ENCODE data around the gene PROM1.

Gene PROM1

DNA sequence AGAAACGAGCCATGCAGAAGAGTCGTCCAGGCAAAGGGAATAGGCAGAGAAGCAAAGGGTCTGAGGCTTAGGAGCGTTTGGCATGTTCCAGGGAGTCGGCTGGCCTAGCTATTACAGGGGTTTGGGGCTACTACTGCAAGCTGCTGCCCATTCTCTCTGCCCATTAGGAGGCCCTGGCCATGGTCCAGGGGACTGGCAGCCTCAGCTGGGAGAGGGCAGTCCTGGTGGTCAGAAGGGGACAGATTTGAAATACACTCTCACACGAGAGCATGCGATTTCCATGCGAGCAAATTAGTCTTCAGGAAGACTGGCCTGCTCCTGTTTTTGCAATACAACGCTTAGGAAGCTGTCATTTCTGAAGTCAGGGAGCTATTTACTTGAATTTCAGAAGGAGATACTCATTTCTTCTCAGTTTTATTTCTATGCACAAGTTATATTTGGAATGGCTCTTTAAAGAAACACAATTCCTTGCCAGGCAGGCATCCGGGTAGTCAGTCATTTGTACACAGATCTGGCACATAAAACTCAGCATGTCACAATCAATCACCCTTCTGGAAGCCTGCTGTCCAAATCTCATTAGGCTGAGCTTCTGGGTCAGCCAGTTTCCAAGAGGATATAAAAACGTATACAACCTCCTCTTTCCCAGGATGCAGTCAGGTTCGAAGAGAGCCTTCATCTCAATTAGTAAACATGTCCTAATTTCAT is 27.0 kb downstream of the PROM1 start:
- DNase-seq (ENCODE audit: low spot score), result no peak

DNA sequence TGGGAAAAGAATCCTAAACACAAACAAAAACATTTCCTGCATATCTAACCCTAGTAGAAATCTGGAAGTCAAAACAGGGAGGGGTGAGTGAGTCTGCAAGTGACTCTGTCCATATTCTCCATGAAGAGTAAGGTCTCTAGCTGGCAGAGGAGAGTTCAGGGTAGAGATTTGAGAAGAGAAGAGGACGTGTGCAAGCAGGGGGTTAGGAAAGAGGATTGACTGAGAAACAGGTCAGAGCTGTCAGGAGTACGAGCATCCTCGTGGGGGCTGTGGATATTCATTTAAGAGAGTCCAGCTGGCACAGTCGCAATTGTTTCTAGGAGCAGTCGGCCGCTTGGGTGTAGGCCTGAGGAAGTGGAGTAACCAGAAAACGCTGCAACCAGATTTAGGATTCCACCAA is 27.9 kb downstream of the PROM1 start:
- no peak for DNase-seq (ENCODE audit: low spot score)

GRCh38 chr4:16055471-16055870 is 28.4 kb downstream of the PROM1 start:
- DNase-seq (ENCODE audit: low spot score), result no peak

DNA sequence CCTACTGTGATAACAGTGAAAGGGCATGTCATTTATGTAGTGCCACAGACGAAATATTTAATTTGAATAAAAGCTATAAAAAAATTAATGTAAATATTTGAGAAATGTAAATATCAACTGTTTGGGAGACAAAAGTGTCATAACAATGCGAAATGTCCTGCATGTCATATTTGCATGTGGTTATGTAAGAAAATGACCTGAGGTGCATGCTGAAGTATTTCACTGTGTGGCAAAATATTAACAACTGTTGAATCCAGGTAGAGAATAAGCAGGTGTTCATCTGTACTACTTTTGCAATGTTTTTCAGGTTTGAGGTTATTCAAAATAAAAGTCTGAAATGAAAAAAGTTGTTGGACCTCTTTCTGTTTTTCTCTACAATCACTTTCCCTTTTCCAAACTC is 30.9 kb downstream of the PROM1 start:
- DNase-seq (ENCODE audit: low spot score), result no peak

- DNase-seq (ENCODE audit: low spot score), result no peak
Measured at GRCh38 chr4:16051980-16052379, 31.8 kb downstream of the PROM1 start.

DNA sequence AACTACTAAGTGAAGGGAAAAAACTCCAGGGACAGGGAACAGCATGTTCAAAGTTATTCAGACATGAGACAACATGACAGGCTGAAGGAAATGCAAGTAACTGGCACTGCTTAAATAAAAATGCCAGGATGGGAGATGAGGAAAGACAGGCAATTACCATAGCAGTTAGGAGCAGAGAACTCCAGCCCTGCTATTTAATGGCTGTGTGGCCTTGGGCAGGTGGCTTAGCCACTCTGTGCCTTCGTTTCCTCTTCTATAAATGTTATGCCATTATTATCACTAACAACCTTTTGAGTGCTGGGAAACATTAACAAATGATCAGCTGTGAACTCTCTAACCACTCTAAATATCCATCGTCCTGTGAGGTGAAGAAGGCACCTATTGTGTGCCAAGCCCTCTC is 32.7 kb downstream of the PROM1 start:
- DNase-seq (ENCODE audit: low spot score), result no peak

DNA sequence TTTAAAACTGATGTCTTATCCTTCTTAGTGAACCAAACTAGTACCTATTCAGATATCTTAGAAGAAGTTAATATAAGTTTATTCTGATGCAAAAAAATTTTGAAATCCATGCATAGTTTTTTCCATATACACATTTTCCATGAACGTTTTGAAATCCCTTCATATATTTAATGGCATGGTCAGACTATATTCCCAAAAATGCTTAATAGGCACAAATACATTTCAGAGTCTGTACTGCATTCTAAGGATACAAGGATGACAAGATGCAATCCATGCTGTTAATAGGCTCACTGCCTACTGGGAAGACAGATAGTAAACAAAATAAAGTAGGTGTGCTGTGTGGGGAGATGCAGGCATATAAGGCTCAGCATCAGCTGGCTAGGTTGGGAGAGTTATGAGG is 33.2 kb downstream of the PROM1 start:
- no peak for DNase-seq (ENCODE audit: low spot score)

GRCh38 chr4:16048619-16049419 is 35.0 kb downstream of the PROM1 start:
- no peak for DNase-seq (ENCODE audit: low spot score)

DNA sequence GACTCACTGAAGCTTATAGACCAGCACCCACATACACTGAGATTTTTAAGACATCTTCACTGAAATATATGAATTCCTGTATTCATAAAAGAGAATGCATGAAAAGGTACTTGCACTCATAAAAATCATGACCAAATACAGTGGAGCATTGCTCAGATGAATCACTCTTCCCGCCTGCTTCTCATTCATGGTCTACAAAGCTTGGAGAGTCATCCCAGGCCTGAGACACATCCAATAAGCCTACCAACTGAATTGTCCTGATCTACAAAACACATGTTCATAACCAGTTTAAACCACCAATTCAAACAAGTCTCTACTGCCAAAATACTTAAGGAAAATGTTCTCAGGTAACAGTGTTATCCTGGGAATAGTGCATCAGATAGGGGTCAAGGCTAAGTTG is 38.1 kb downstream of the PROM1 start:
- DNase-seq (ENCODE audit: low spot score), result peak; percentile 28

- no peak for DNase-seq (ENCODE audit: low spot score)
Measured at GRCh38 chr4:16043642-16044498, 40.0 kb downstream of the PROM1 start.

- DNase-seq (ENCODE audit: low spot score), result no peak
Measured at GRCh38 chr4:16039139-16039538, 44.7 kb downstream of the PROM1 start.

GRCh38 chr4:16037901-16038300 is 45.9 kb downstream of the PROM1 start:
- DNase-seq (ENCODE audit: low spot score), result no peak

GRCh38 chr4:16035843-16036242 is 48.0 kb downstream of the PROM1 start:
- no peak for DNase-seq (ENCODE audit: low spot score)

- no peak for DNase-seq (ENCODE audit: low spot score)
Measured at GRCh38 chr4:16034010-16034748, 49.6 kb downstream of the PROM1 start.

DNA sequence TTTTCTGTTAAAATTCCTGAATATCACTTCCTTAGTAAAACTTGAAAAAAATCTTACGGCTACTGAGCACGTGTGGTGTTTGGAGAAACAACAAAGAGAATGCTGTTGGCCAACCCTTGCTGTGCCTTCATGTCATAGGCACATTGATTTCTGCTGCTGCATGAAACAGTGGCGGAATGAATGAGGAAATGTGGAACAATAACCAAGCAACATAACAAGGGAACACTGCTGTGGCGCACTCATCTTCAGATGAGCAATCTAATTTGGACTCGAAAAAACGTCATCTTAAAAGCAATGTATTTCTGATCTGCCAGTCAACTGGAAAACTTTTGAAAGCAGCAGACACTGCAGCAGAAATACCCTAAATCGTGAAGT is 51.4 kb downstream of the PROM1 start:
- DNase-seq (ENCODE audit: low spot score), result no peak

GRCh38 chr4:16031546-16032395 is 52.1 kb downstream of the PROM1 start:
- no peak for DNase-seq (ENCODE audit: low spot score)

DNA sequence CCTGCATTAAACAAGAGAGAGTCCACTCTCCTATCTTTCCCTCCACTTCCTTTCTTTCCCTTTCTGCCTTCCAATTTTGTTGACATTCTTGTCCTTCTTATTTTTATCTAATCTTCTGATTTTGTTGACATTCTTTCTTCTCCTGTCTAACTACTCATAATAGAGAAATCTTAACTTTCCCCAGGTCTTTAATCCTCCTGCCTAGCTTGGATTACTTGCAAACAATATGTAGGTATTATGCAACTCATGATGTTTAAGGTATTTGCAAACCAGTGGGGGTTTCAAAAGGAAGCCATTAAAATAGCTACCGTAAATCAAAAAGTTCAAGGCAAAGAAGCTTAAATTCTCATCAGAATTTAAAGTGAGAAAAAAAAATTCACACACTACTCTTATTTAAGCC is 53.9 kb downstream of the PROM1 start:
- DNase-seq (ENCODE audit: low spot score), result no peak

GRCh38 chr4:16029262-16029661 is 54.6 kb downstream of the PROM1 start:
- peak; percentile 7 for DNase-seq (ENCODE audit: low spot score)

GRCh38 chr4:16027626-16028025 is 56.2 kb downstream of the PROM1 start:
- DNase-seq (ENCODE audit: low spot score), result no peak

DNA sequence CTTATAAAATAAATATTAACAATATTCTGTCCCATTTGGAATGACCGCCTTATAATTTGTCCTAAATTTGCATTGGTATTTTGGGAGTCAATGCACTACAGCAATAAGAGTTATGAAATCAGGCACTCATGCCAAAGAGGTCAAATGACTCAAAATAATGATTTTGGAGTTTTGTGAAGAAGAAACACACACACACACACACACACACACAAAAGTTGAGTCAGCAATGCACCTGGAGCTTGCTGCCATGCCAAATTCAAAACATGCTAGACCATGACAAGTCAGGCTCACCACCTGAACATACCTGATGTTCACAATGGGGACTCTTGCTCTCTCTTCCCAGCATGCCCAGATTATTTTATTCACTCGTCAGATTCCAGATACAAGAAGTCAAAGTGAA is 56.7 kb downstream of the PROM1 start:
- DNase-seq (ENCODE audit: low spot score), result no peak

DNA sequence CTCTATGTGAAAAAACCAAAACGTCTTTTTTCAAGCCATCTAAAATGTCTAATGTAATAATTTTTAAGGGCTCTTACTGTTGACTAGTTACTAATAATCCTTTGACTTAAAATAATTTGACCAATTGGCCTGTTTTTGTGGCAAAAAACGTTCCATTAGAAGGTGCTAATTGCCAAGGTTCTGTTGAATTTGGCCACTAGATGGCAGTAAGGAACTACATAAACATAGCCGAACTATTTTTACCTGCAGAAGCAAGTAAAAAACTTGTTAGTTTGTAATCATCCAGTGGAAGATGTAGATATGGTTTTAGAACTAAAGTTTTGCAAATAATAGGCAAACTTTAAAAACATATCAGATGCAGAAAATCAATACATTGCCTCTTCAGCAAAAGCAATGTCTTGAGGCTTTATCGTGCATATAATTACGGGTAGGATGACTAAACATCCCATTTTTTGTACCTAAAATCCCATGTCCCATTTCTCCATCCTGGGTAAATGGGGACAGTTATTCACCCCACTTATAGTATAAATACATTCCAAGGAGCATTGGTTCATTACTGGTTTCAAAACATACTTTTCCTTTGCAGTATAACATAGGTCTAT is 57.6 kb downstream of the PROM1 start:
- peak; percentile 35 for DNase-seq (ENCODE audit: low spot score)
